A673 (cell line): ENCODE data around the gene ARHGEF28. TPM values are rescaled to one million over a fixed set of nuclear protein-coding genes. Genes with fewer than 3 reads are reported as not detected.

Experiments
- BruUV-seq: library from RNA; stranded (reverse); fragments of 400-500 nt; replicated peaks from 2 replicates; lab custom pipeline; 2021; lab: Mats Ljungman, UMichigan
- CTCF ChIA-PET: fragments of 300-600 bp; sonication (Branson Sonifier 250); formaldehyde crosslinking; loops from one replicate; lab custom pipeline; 2022; ENCODE audit warnings: antibody characterized with exemption; lab: Charles Lee
- POLR2A ChIA-PET: fragments of 300-600 bp; sonication (Branson Sonifier 250); formaldehyde crosslinking; loops from one replicate; lab custom pipeline; 2022; ENCODE audit warnings: antibody characterized with exemption; ENCODE audit not compliant: low non-redundant PET; lab: Charles Lee
- DNase-seq: peaks from one replicate; pipeline ENCODE4 v3.0.0-alpha.2; 2015; ENCODE audit warnings: low spot score
- H3K27ac ChIP-seq: fragments of 200-600 bp; sonication (generic); 2 replicates; pipeline ENCODE4 v1.5.1; 2016; ENCODE audit warnings: mixed run types, low read depth, mild to moderate bottlenecking, mixed read lengths, antibody characterized with exemption, low read length; ENCODE audit not compliant: poor library complexity, severe bottlenecking
- H3K27me3 ChIP-seq: fragments of 200-600 bp; sonication (generic); replicated peaks from 2 replicates; pipeline ENCODE4 v1.6.1; 2017; ENCODE audit warnings: mixed run types, low read depth, mild to moderate bottlenecking, mixed read lengths, antibody characterized with exemption, low read length; ENCODE audit not compliant: insufficient read depth, poor library complexity
- H3K36me3 ChIP-seq: fragments of 200-600 bp; sonication (generic); 2 replicates; pipeline ENCODE4 v1.6.1; 2016; ENCODE audit warnings: mixed run types, mild to moderate bottlenecking, mixed read lengths, antibody characterized with exemption, low read length; ENCODE audit not compliant: insufficient read depth, poor library complexity, severe bottlenecking
- H3K4me1 ChIP-seq: fragments of 200-600 bp; sonication (generic); 2 replicates; pipeline ENCODE4 v1.6.1; 2017; ENCODE audit warnings: mixed run types, mild to moderate bottlenecking, mixed read lengths, antibody characterized with exemption, low read length; ENCODE audit not compliant: insufficient read depth, poor library complexity, severe bottlenecking
- H3K4me3 ChIP-seq: fragments of 200-600 bp; sonication (generic); 2 replicates; pipeline ENCODE4 v1.5.1; 2016; ENCODE audit warnings: low read depth, mixed run types, mild to moderate bottlenecking, mixed read lengths, low read length; ENCODE audit not compliant: poor library complexity, severe bottlenecking
- H3K9me3 ChIP-seq: fragments of 200-600 bp; sonication (generic); 2 replicates; pipeline ENCODE4 v1.6.1; 2016; ENCODE audit warnings: mixed run types, low read depth, mild to moderate bottlenecking, mixed read lengths, antibody characterized with exemption, low read length; ENCODE audit not compliant: poor library complexity, severe bottlenecking
- CTCF ChIP-seq: fragments of 300-800, 200-600 bp; sonication (generic); conservative IDR thresholded peaks from 2 replicates; pipeline ENCODE4 v1.5.1; 2017; ENCODE audit warnings: low read depth, mild to moderate bottlenecking, antibody characterized with exemption, low read length, moderate library complexity, mixed read lengths
- EZH2 ChIP-seq: fragments of 200-600 bp; sonication (generic); IDR thresholded peaks from 2 replicates; pipeline ENCODE4 v1.6.1; 2017; ENCODE audit warnings: borderline replicate concordance, low read depth, mild to moderate bottlenecking, mixed read lengths, antibody characterized with exemption, low read length; ENCODE audit not compliant: poor library complexity, severe bottlenecking
- intact Hi-C: fragments of 100-400 bp; cut with micrococcal nuclease; formaldehyde crosslinking; loops from one replicate; pipeline ENCODE4 v1.10.0; 2022; ENCODE audit not compliant: unreplicated experiment
- total RNA-seq: library from RNA; stranded (reverse); gene quantifications from 2 replicates; pipeline ENCODE4 v1.2.3, GENCODE V29; 2021

Gene ARHGEF28
- total RNA-seq, 1 experiment from 2014 or later: 3.4 TPM

GRCh38 chr5:73909474-73909873 is 283.5 kb downstream of the ARHGEF28 start:
- no peak overlapping the region for H3K4me3 ChIP-seq
- H3K4me1 ChIP-seq: peaks cover 11% of the 10 kb centered on the region
- BruUV-seq: no TSS peak
- H3K36me3 ChIP-seq: no peaks in the 10 kb centered on the region
- DNase-seq: no peak
- intact Hi-C loops: loop anchor here (10.0 kb wide), 1 partner anchor 1355 kb away; no protein-coding TSS in a partner anchor
- CTCF ChIA-PET: no interaction called here
- peaks cover 83% of the 10 kb centered on the region for H3K27me3 ChIP-seq
- TF ChIP-seq CTCF (no peak), EZH2 (no peak)
- no peak overlapping the region for H3K27ac ChIP-seq
- POLR2A ChIA-PET: no interaction called here
- no peaks in the 10 kb centered on the region for H3K9me3 ChIP-seq

GRCh38 chr5:73911761-73912393 is 285.9 kb downstream of the ARHGEF28 start:
- no peaks in the 10 kb centered on the region for H3K36me3 ChIP-seq
- CTCF ChIA-PET: no interaction called here
- H3K4me1 ChIP-seq: peaks cover 11% of the 10 kb centered on the region
- no TSS peak for BruUV-seq
- H3K27ac ChIP-seq: no peak overlapping the region
- POLR2A ChIA-PET: no interaction called here
- intact Hi-C loops: loop anchor here (5.0 kb wide), 1 partner anchor 120 kb away; no protein-coding TSS in a partner anchor
- peak; percentile 87 for DNase-seq
- H3K9me3 ChIP-seq: no peaks in the 10 kb centered on the region
- TF ChIP-seq EZH2 (no peak), CTCF (no peak)
- no peak overlapping the region for H3K4me3 ChIP-seq
- peaks cover 83% of the 10 kb centered on the region for H3K27me3 ChIP-seq

- H3K4me3 ChIP-seq: no peak overlapping the region
- DNase-seq: no peak
- POLR2A ChIA-PET: interaction anchor here (0.7 kb wide), 1 partner anchor 1003 kb away, joined by 3 read pairs; no protein-coding TSS in a partner anchor
These were observed 286.9 kb downstream of the ARHGEF28 start for GRCh38 chr5:73912821-73913271.

More at GRCh38 chr5:73912821-73913271, 286.9 kb downstream of the ARHGEF28 start:
- intact Hi-C loops: loop anchor here (5.0 kb wide), 1 partner anchor 119 kb away; no protein-coding TSS in a partner anchor
- CTCF ChIA-PET: no interaction called here
- peaks cover 82% of the 10 kb centered on the region for H3K27me3 ChIP-seq
- H3K27ac ChIP-seq: no peak overlapping the region
- H3K9me3 ChIP-seq: no peaks in the 10 kb centered on the region
- H3K36me3 ChIP-seq: no peaks in the 10 kb centered on the region
- BruUV-seq: no TSS peak
- H3K4me1 ChIP-seq: peaks cover 16% of the 10 kb centered on the region
- TF ChIP-seq EZH2: no peak
